HG03097 (cell line): Measurements from ENCODE around the gene NDC80.
"Not testable (repeated sequence)": the region's sequence is repeated elsewhere in the genome, so short reads cannot be mapped to it uniquely, and the experiment has no call there.

Experiments used
- ATAC-seq: cut with Tn5 transposase; IDR thresholded peaks from one replicate; pipeline ENCODE4 v1.9.1; 2021; ENCODE audit not compliant: unreplicated experiment, low FRiP score

The NDC80 gene

GRCh38 chr18:2662288-2662687, 90.9 kb downstream of the NDC80 start:
- ATAC-seq: not testable (repeated sequence)

DNA sequence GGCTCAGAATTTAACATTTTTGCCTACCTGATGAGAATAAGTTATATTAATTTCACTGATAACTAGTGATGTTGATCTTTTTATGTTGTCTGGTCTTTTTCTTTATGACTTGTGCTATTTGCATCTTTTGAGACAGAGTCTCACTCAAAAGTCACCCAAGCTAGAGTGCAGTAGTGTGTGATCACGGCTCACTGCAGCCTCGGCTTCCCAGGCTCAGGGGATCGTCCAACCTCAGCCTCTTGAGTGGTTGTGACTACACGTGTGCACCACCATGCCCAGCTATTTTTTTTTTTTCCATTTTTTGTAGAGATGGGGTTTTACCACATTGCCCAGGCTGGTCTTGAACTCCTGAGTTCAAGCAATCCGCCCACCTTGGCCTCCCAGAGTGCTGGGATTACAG, 91.6 kb downstream of the NDC80 start:
- no peak for ATAC-seq
